Testis (tissue), 3 donors: ENCODE data around the gene GATB. TPM values are rescaled to one million over a fixed set of nuclear protein-coding genes. Genes with fewer than 3 reads are reported as not detected.

Experiments
- DNase-seq: peaks from one replicate; pipeline ENCODE4 v3.0.0-alpha.2; 2019
- H3K27ac ChIP-seq, 2 donors: fragments of 200-600 bp; sonication (generic); one replicate each; pipeline ENCODE4 v1.5.1; 2019
- H3K27me3 ChIP-seq: fragments of 200-600 bp; sonication (generic); one replicate; pipeline ENCODE4 v1.5.1; 2019
- H3K36me3 ChIP-seq: fragments of 200-600 bp; sonication (generic); one replicate; pipeline ENCODE4 v1.5.1; 2017; ENCODE audit warnings: low read depth; ENCODE audit errors: missing control alignments
- H3K4me1 ChIP-seq: fragments of 200-600 bp; sonication (generic); one replicate; pipeline ENCODE4 v1.5.1; 2019
- H3K4me3 ChIP-seq, 2 donors: fragments of 200-600 bp; sonication (generic); one replicate each; pipeline ENCODE4 v1.5.1; 2017 to 2019
- H3K9me3 ChIP-seq: fragments of 200-600 bp; sonication (generic); one replicate; pipeline ENCODE4 v1.5.1; 2017
- CTCF ChIP-seq, 3 experiments: fragments of 450-650 bp in 2 of 3; fragments of 200-600 bp in 1 of 3; sonication (generic) in 1 of 3; IDR thresholded peaks; one replicate each; pipeline ENCODE4 v1.5.1; 2016 to 2019; ENCODE audit warnings: antibody characterized with exemption in 3 of 3, mild to moderate bottlenecking in 2 of 3, moderate library complexity in 1 of 3
- POLR2A ChIP-seq: fragments of 450-650 bp; IDR thresholded peaks from one replicate; pipeline ENCODE4 v1.6.1; 2017; ENCODE audit warnings: antibody characterized with exemption, mild to moderate bottlenecking, moderate library complexity
- WGBS, 2 donors: methylation state at CpG; one replicate each; pipeline ENCODE4 v1.1.5; 2018; 5-methylcytosine and 5-hydroxymethylcytosine counted together
- intact Hi-C: fragments of 100-400 bp; cut with DNase I; formaldehyde crosslinking; loops from one replicate; pipeline ENCODE4 v1.15.1; 2023; ENCODE audit warnings: low total_unique reads
- polyA plus RNA-seq: library from polyadenylated mRNA; stranded (reverse); fragments of 350-450 nt; fragmentation: Illumina TruSeq; extraction: RNeasy Lipid Tissue Mini Kit (QIAGEN cat#74804); gene quantifications from one replicate; pipeline ENCODE4 v1.2.3, GENCODE V29; 2014; ENCODE audit warnings: low read depth, low replicate concordance; ENCODE audit not compliant: insufficient read depth
- total RNA-seq, 2 donors: library from RNA; depleted of rRNA; stranded (reverse); fragments of >200 nt; gene quantifications; one replicate each; pipeline ENCODE4 v1.2.3, GENCODE V29; 2016

Gene GATB
- total and polyA plus RNA-seq, 3 donors from 2014 or later, result 21.9 to 49.4 (median 44.7) TPM

GRCh38 chr4:151629097-151629783, 131.6 kb downstream of the GATB start:
- H3K27ac ChIP-seq, result no peak overlapping the region
- H3K4me1 ChIP-seq, result no peaks in the 10 kb centered on the region
- H3K9me3 ChIP-seq, result no peaks in the 10 kb centered on the region
- no peaks in the 10 kb centered on the region for H3K36me3 ChIP-seq
- intact Hi-C loops, result no loop called here
- WGBS, 2 donors, result 90 to 93% methylated on average over 10 of the region's 10 CpGs
- no peak overlapping the region for H3K4me3 ChIP-seq
- H3K27me3 ChIP-seq, result no peaks in the 10 kb centered on the region
- TF ChIP-seq POLR2A (no peak), CTCF (IDR thresholded peaks at IDR 0.05) (no peak)
- no peak for DNase-seq

- 86 to 87% methylated on average over 5 of the region's 5 CpGs for WGBS, 2 donors
- no peak for DNase-seq
Measured at GRCh38 chr4:151628001-151628608, 132.7 kb downstream of the GATB start.

GRCh38 chr4:151627491-151627890, 133.3 kb downstream of the GATB start:
- no peak for TF ChIP-seq POLR2A
- no peak for TF ChIP-seq CTCF (IDR thresholded peaks at IDR 0.05)
- no peaks in the 10 kb centered on the region for H3K27me3 ChIP-seq
- H3K4me1 ChIP-seq, result no peaks in the 10 kb centered on the region
- H3K4me3 ChIP-seq, result no peak overlapping the region
- H3K27ac ChIP-seq, result no peak overlapping the region
- intact Hi-C loops, result no loop called here
- no peak for DNase-seq
- H3K36me3 ChIP-seq, result no peaks in the 10 kb centered on the region
- WGBS, 2 donors, result 63 to 75% methylated on average over 1 of the region's 1 CpG
- H3K9me3 ChIP-seq, result no peaks in the 10 kb centered on the region

More at GRCh38 chr4:151628001-151628608, 132.7 kb downstream of the GATB start:
- Histone ChIP-seq H3K36me3 (no peaks in the 10 kb centered on the region), H3K4me1 (no peaks in the 10 kb centered on the region), H3K9me3 (no peaks in the 10 kb centered on the region), H3K4me3 (no peak overlapping the region), H3K27me3 (no peaks in the 10 kb centered on the region), H3K27ac (no peak overlapping the region)
- TF ChIP-seq POLR2A (no peak), CTCF (IDR thresholded peaks at IDR 0.05) (no peak)
- intact Hi-C loops, result no loop called here

- WGBS, 2 donors, result 51 to 82% methylated on average over 3 of the region's 3 CpGs
- no peaks in the 10 kb centered on the region for H3K9me3 ChIP-seq
- H3K4me3 ChIP-seq, result no peak overlapping the region
- H3K27ac ChIP-seq, result no peak overlapping the region
- H3K36me3 ChIP-seq, result no peaks in the 10 kb centered on the region
- no peak for DNase-seq
- no peaks in the 10 kb centered on the region for H3K4me1 ChIP-seq
- intact Hi-C loops, result no loop called here
- TF ChIP-seq POLR2A, result no peak
- no peak for TF ChIP-seq CTCF (IDR thresholded peaks at IDR 0.05)
- no peaks in the 10 kb centered on the region for H3K27me3 ChIP-seq
Measured at GRCh38 chr4:151626751-151627150, 134.1 kb downstream of the GATB start.

- WGBS, 2 donors, result 87 to 93% methylated on average over 3 of the region's 3 CpGs
- TF ChIP-seq CTCF (IDR thresholded peaks at IDR 0.05) (no peak), POLR2A (no peak)
- intact Hi-C loops, result no loop called here
- no peaks in the 10 kb centered on the region for H3K9me3 ChIP-seq
- no peak overlapping the region for H3K4me3 ChIP-seq
- H3K27ac ChIP-seq, result no peak overlapping the region
- DNase-seq, result no peak
- no peaks in the 10 kb centered on the region for H3K4me1 ChIP-seq
- H3K27me3 ChIP-seq, result no peaks in the 10 kb centered on the region
- H3K36me3 ChIP-seq, result no peaks in the 10 kb centered on the region
Measured at GRCh38 chr4:151626228-151626627, 134.6 kb downstream of the GATB start.
